NCI-H146 treated with DMSO at 0.1 percent for 48 hours (cell line): ENCODE measurements around the gene GLIPR2.

Experiments used
- DNase-seq: peaks from one replicate; lab custom pipeline; 2025; ENCODE audit not compliant: unreplicated experiment; lab: John Stamatoyannopoulos, UW

Gene GLIPR2

GRCh38 chr9:36191290-36191645 lies 54.7 kb downstream of the GLIPR2 start:
- no peak for DNase-seq

DNA sequence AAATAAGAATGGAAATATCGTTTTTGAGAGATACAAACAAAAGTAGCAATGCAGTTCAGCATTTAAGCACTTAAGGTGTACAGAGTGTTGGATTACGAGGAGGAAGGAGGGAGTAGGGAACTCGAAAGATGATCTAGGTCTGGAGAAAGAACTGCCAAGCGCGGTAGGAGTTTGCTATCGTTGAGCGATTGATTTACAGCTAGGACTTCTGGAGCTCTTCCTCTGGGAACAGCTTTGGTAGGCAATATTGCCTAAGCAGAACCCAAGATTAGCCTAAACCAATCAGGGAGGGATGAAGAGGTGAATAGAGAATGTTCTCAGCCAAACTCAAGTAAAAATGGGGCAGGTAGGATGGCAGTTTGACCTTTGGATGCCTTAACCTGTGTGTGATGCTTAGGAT lies 55.2 kb downstream of the GLIPR2 start:
- no peak for DNase-seq

DNA sequence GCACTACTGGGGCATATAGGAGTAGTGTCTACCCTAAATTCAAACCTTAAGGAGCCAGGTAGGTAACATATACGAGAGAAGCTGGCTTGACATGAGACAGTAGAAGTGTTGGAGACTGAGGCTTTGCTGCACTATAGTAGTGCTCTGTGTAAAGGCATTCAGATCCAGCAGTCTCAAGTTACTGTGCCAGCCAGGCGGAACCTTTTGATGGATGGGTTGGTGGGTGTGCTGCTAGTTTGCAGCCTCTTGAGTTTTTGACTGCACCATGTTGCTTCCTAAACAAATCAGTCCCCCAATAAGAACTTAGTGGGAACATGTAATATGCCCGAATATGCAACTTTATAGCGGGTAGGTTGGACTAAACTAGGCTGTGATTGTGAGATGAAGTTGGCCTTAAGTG lies 55.7 kb downstream of the GLIPR2 start:
- DNase-seq: no peak

- DNase-seq: no peak
Observed at GRCh38 chr9:36193023-36193422, 56.5 kb downstream of the GLIPR2 start.

- no peak for DNase-seq
Observed at GRCh38 chr9:36194326-36195000, 57.9 kb downstream of the GLIPR2 start.

- no peak for DNase-seq
Observed at GRCh38 chr9:36204906-36205547, 68.5 kb downstream of the GLIPR2 start.

- DNase-seq: no peak
Observed at GRCh38 chr9:36207016-36207415, 70.5 kb downstream of the GLIPR2 start.

DNA sequence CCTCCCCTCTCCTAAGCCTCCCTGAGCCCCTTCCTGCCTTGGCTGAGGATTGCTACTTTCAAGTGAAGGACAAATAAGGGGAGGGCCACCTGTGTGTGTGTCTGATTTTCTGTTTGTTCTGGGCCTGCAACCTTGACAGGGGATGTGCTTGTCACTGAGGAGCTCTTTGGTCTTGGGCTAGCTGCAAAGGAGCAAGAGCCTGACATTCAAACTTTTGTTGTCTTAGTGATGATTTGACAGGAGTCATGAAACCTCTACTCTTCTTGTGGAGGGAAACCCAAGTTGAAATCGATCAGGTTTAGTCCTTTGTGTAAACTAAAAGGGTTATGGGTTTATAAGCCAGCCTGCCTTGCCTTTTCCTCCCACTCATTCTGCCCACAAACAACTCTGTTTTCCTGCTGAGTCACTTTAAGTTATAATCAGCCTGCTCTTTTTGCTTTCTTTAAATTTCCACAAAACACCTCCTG lies 71.0 kb downstream of the GLIPR2 start:
- DNase-seq: no peak

DNA sequence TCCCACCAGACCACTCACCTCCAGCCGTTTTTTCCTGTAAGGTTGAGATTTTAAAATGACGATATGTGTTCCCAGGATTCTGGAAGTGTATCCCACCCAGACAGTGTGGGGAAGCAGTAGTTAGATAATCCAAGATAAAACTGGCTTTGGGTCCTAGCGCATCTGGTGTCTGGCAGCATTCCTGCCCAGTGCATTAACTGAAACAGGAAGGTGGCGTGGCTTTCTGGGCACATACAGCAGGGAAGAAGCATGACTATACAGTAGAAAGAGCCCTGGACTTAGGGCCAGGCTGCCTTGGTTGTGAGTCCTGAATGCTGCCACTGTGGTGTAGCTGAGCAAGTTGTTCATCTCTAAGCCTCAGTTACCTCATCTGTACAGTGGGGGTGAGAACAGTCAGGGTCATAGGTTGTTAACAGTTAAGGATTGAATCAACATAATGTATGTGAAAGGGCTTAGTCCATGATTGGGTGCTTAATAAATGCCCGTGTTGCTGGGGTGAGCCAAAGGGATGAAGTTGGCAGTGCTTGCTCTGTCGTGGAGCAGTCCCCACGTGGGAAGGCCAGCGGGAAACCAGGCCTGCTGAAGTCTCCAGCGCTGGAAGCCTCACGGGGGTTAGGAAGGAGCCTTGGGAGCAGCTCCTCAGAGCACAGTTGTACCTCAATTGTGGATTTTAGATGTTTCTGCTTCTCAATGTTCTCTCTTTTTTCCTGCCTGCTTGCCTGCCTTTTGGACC lies 72.2 kb downstream of the GLIPR2 start:
- DNase-seq: no peak

- DNase-seq: no peak
Observed at GRCh38 chr9:36210722-36211121, 74.2 kb downstream of the GLIPR2 start.

DNA sequence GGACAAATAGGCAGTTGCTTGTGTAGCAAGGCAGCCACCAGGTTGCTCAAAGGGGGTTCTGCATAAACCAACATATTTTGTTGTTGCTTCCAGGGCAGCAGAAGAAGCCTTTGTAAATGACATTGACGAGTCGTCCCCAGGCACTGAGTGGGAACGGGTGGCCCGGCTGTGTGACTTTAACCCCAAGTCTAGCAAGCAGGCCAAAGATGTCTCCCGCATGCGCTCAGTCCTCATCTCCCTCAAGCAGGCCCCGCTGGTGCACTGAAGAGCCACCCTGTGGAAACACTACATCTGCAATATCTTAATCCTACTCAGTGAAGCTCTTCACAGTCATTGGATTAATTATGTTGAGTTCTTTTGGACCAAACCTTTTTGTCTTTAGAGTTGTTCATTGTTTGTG lies 75.0 kb downstream of the GLIPR2 start:
- DNase-seq: no peak

GRCh38 chr9:36213387-36213786 lies 76.9 kb downstream of the GLIPR2 start:
- no peak for DNase-seq
